Measurements from ENCODE around the gene IQGAP2. TPM values are rescaled to one million over a fixed set of nuclear protein-coding genes. Genes with fewer than 3 reads are reported as not detected.

Gene IQGAP2
- total RNA-seq, 1 donor from 2014 or later, result 14.2 TPM

GRCh38 chr5:76439929-76440328 lies 36.8 kb downstream of the IQGAP2 start:
- Mint-ChIP-seq H3K36me3 (ENCODE audit: low read depth) (peaks cover 12% of the 10 kb centered on the region), H3K4me1 (no peaks in the 10 kb centered on the region), H3K27ac (ENCODE audit: unreplicated experiment) (no peak overlapping the region), H3K27me3 (ENCODE audit: low read depth) (no peaks in the 10 kb centered on the region), H3K4me3 (no peak overlapping the region), H3K9me3 (peaks cover 13% of the 10 kb centered on the region)
- no peak for DNase-seq (ENCODE audit: low read depth, low spot score)
- no peak for TF ChIP-seq CTCF (conservative IDR thresholded peaks at IDR 0.05)

DNA sequence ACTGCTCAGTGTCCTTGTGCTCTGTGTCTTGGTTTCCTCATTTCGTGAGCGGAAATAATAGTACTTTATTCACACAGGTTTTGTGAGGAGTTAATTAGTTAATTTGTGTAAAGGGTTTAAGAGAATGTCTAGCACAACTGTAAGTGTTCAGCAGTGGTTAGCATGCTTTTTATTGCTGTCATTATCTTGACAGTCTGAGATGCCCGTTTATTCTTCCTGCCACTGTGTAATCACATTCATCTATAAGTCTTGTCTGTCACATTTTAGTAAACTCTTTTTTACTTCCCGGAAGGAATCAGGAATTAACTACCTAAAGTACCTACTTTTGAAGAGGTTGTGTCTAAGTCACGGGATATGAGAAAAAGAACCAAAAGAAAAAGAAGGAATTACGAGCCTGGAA lies 38.0 kb downstream of the IQGAP2 start:
- DNase-seq (ENCODE audit: low read depth, low spot score), result no peak
- H3K36me3 Mint-ChIP-seq (ENCODE audit: low read depth), result peaks cover 13% of the 10 kb centered on the region
- H3K27me3 Mint-ChIP-seq (ENCODE audit: low read depth), result no peaks in the 10 kb centered on the region
- H3K4me3 Mint-ChIP-seq, result no peak overlapping the region
- H3K4me1 Mint-ChIP-seq, result no peaks in the 10 kb centered on the region
- H3K9me3 Mint-ChIP-seq, result peaks cover 8% of the 10 kb centered on the region
- no peak for TF ChIP-seq CTCF (conservative IDR thresholded peaks at IDR 0.05)
- H3K27ac Mint-ChIP-seq (ENCODE audit: unreplicated experiment), result no peak overlapping the region

GRCh38 chr5:76441890-76442673 lies 39.0 kb downstream of the IQGAP2 start:
- H3K9me3 Mint-ChIP-seq, result peaks cover 7% of the 10 kb centered on the region
- H3K4me3 Mint-ChIP-seq, result no peak overlapping the region
- no peak overlapping the region for H3K27ac Mint-ChIP-seq (ENCODE audit: unreplicated experiment)
- no peak for DNase-seq (ENCODE audit: low read depth, low spot score)
- TF ChIP-seq CTCF (conservative IDR thresholded peaks at IDR 0.05), result no peak
- H3K27me3 Mint-ChIP-seq (ENCODE audit: low read depth), result no peaks in the 10 kb centered on the region
- H3K4me1 Mint-ChIP-seq, result no peaks in the 10 kb centered on the region
- H3K36me3 Mint-ChIP-seq (ENCODE audit: low read depth), result peaks cover 13% of the 10 kb centered on the region

- no peaks in the 10 kb centered on the region for H3K27me3 Mint-ChIP-seq (ENCODE audit: low read depth)
- H3K9me3 Mint-ChIP-seq, result peaks cover 7% of the 10 kb centered on the region
- H3K27ac Mint-ChIP-seq (ENCODE audit: unreplicated experiment), result no peak overlapping the region
- no peak overlapping the region for H3K4me3 Mint-ChIP-seq
- no peaks in the 10 kb centered on the region for H3K4me1 Mint-ChIP-seq
- DNase-seq (ENCODE audit: low read depth, low spot score), result no peak
- TF ChIP-seq CTCF (conservative IDR thresholded peaks at IDR 0.05), result no peak
- H3K36me3 Mint-ChIP-seq (ENCODE audit: low read depth), result peaks cover 11% of the 10 kb centered on the region
These were observed 40.1 kb downstream of the IQGAP2 start for GRCh38 chr5:76443066-76443800.

DNA sequence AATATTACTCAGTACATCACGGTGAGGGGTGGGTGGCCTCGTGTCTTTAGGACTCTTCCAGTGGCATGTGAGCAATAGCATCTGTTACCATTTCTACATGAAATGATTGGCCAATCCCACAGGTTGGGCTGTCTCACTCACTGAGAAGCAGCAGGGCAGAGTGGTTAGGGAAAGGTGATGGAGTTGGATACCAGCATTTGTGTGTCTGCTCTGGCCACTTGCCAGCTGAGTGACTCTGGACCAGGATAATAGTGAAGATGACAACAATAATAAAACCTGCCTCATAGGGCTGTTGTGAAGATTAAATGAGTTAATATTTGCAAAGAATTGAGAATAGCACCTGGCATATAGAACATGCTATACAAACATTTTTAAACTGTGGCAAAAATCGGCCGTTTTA lies 42.0 kb downstream of the IQGAP2 start:
- no peak for TF ChIP-seq CTCF (conservative IDR thresholded peaks at IDR 0.05)
- no peaks in the 10 kb centered on the region for H3K4me1 Mint-ChIP-seq
- H3K27ac Mint-ChIP-seq (ENCODE audit: unreplicated experiment), result no peak overlapping the region
- no peaks in the 10 kb centered on the region for H3K9me3 Mint-ChIP-seq
- H3K4me3 Mint-ChIP-seq, result no peak overlapping the region
- no peak for DNase-seq (ENCODE audit: low read depth, low spot score)
- peaks cover 3% of the 10 kb centered on the region for H3K36me3 Mint-ChIP-seq (ENCODE audit: low read depth)
- H3K27me3 Mint-ChIP-seq (ENCODE audit: low read depth), result no peaks in the 10 kb centered on the region

All from neural crest cell (in vitro differentiated cells).